Measurements from ENCODE around the gene RGR.

The RGR gene

DNA sequence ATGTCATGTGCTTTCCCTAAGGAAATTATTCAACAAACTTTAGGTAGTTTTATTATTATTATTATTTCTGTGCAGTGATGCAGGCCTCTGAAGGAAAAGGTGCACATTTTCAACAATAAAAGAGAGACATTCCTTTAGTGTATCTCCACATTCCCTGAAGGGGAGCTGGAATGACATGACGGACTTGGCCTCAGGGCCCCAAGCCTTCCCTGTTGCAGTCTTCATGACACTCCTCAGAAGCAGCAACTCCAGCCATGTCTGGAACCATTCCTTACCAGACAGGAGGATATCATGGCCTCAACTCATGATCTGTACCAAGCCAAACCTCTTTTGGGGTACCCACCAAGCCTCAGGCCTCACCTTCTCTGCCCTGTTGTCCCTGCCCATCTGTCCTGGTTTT, 48.3 kb downstream of the RGR start:
- Histone ChIP-seq H3F3A (ENCODE audit: insufficient read depth, low read length) (no peaks in the 10 kb centered on the region), H3K9me3 (ENCODE audit: low read length) (no peaks in the 10 kb centered on the region), H3K4me1 (ENCODE audit: insufficient read depth, low read length, severe bottlenecking) (no peaks in the 10 kb centered on the region), H3K36me3 (ENCODE audit: insufficient read depth, low read length) (no peaks in the 10 kb centered on the region), H3K4me3 (ENCODE audit: low read depth, low read length, poor library complexity, severe bottlenecking) (no peak overlapping the region), H3K27ac (ENCODE audit: low read depth, low read length, poor library complexity, severe bottlenecking) (no peak overlapping the region), H4K20me1 (ENCODE audit: insufficient read depth, low read length) (no peaks in the 10 kb centered on the region), H3K9me2 (ENCODE audit: low read depth, low read length) (no peaks in the 10 kb centered on the region), H3K4me2 (ENCODE audit: low read length) (no peak overlapping the region), H3K9ac (ENCODE audit: low read length) (no peak overlapping the region), H2AFZ (ENCODE audit: low read length) (no peak overlapping the region), H3K27me3 (ENCODE audit: insufficient read depth, low read length) (peaks cover 3% of the 10 kb centered on the region; the same call in 1 of the 2 replicates), H3K79me2 (ENCODE audit: insufficient read depth, low read length) (no peaks in the 10 kb centered on the region)
- no peak for TF ChIP-seq EZH2 (IDR thresholded peaks at IDR 0.05; ENCODE audit: borderline replicate concordance, low read length)

DNA sequence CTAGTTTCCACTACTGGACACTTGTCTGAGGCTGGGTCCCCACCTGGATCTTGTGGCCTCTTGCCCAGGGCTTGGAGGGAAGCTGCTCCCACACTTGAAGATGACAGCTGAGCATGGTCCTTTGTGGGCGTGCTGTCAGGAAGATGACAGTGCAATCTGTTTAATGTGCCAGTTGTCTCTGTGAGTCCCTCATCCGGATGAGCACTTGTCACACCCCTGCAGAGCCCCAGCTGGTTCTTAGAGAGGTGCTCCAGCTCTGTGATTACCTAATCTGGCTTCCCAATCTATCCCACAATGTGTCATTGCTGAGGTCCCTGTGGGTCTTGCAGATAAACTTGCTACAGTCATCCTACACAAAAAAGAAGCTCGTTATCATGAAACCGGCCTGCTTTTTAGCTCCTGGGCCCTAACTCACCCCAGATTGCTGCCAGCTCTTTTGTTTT, 48.7 kb downstream of the RGR start:
- Histone ChIP-seq H3K79me2 (ENCODE audit: insufficient read depth, low read length) (no peaks in the 10 kb centered on the region), H3K4me1 (ENCODE audit: insufficient read depth, low read length, severe bottlenecking) (no peaks in the 10 kb centered on the region), H3K27ac (ENCODE audit: low read depth, low read length, poor library complexity, severe bottlenecking) (no peak overlapping the region), H3K36me3 (ENCODE audit: insufficient read depth, low read length) (no peaks in the 10 kb centered on the region), H3F3A (ENCODE audit: insufficient read depth, low read length) (no peaks in the 10 kb centered on the region), H3K27me3 (ENCODE audit: insufficient read depth, low read length) (peaks cover 3% of the 10 kb centered on the region; the same call in 1 of the 2 replicates), H3K4me3 (ENCODE audit: low read depth, low read length, poor library complexity, severe bottlenecking) (no peak overlapping the region), H2AFZ (ENCODE audit: low read length) (no peak overlapping the region), H3K9ac (ENCODE audit: low read length) (no peak overlapping the region), H4K20me1 (ENCODE audit: insufficient read depth, low read length) (no peaks in the 10 kb centered on the region), H3K4me2 (ENCODE audit: low read length) (no peak overlapping the region), H3K9me2 (ENCODE audit: low read depth, low read length) (no peaks in the 10 kb centered on the region), H3K9me3 (ENCODE audit: low read length) (no peaks in the 10 kb centered on the region)
- TF ChIP-seq, protein P1, sequence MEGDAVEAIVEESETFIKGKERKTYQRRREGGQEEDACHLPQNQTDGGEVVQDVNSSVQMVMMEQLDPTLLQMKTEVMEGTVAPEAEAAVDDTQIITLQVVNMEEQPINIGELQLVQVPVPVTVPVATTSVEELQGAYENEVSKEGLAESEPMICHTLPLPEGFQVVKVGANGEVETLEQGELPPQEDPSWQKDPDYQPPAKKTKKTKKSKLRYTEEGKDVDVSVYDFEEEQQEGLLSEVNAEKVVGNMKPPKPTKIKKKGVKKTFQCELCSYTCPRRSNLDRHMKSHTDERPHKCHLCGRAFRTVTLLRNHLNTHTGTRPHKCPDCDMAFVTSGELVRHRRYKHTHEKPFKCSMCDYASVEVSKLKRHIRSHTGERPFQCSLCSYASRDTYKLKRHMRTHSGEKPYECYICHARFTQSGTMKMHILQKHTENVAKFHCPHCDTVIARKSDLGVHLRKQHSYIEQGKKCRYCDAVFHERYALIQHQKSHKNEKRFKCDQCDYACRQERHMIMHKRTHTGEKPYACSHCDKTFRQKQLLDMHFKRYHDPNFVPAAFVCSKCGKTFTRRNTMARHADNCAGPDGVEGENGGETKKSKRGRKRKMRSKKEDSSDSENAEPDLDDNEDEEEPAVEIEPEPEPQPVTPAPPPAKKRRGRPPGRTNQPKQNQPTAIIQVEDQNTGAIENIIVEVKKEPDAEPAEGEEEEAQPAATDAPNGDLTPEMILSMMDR (IDR thresholded peaks at IDR 0.05; ENCODE audit: low read length), result no peak
- TF ChIP-seq EZH2 (IDR thresholded peaks at IDR 0.05; ENCODE audit: borderline replicate concordance, low read length), result no peak

DNA sequence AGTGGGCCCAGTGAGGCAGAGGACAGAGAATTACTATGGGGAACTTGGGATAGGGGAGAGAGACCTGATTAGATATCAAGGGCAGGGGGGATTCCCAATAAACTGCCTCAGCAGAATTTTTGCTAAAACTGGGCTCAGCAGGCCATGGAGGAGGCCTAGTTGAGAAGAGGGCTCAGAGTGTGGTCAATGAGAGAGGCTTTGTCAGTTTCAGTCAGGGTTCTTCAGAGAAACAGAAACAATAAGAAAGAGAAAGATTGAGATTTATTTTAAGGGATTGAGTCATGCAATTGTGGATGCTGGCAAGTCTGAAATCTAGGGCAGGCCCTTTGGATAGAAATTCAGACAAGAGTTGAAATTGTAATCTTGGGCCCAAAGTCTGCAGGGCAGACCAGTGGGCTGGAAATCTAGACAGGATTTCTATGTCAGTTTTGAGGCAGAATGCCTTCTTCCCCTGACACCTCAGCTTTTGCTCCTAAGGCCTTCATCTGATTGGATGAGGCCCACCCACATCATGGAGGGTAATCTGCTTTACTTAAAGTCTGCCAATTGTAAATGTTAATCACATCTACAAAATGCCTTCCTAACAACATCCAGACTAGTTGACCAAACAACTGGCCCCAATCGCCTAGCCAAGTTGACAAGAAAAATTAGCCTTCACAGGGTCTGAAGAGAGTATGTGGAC, 50.1 kb downstream of the RGR start:
- no peak overlapping the region for H3K9ac ChIP-seq (ENCODE audit: low read length)
- no peak overlapping the region for H3K4me3 ChIP-seq (ENCODE audit: low read depth, low read length, poor library complexity, severe bottlenecking)
- no peak overlapping the region for H2AFZ ChIP-seq (ENCODE audit: low read length)
- no peaks in the 10 kb centered on the region for H3F3A ChIP-seq (ENCODE audit: insufficient read depth, low read length)
- no peaks in the 10 kb centered on the region for H3K36me3 ChIP-seq (ENCODE audit: insufficient read depth, low read length)
- no peaks in the 10 kb centered on the region for H3K9me3 ChIP-seq (ENCODE audit: low read length)
- no peaks in the 10 kb centered on the region for H3K4me1 ChIP-seq (ENCODE audit: insufficient read depth, low read length, severe bottlenecking)
- H3K4me2 ChIP-seq (ENCODE audit: low read length), result no peak overlapping the region
- no peak overlapping the region for H3K27ac ChIP-seq (ENCODE audit: low read depth, low read length, poor library complexity, severe bottlenecking)
- H3K9me2 ChIP-seq (ENCODE audit: low read depth, low read length), result no peaks in the 10 kb centered on the region
- TF ChIP-seq, protein P1 (IDR thresholded peaks at IDR 0.05; ENCODE audit: low read length), result no peak
- TF ChIP-seq EZH2 (IDR thresholded peaks at IDR 0.05; ENCODE audit: borderline replicate concordance, low read length), result no peak
- no peaks in the 10 kb centered on the region for H3K79me2 ChIP-seq (ENCODE audit: insufficient read depth, low read length)
- H3K27me3 ChIP-seq (ENCODE audit: insufficient read depth, low read length), result peaks cover 3% of the 10 kb centered on the region; the same call in 1 of the 2 replicates
- H4K20me1 ChIP-seq (ENCODE audit: insufficient read depth, low read length), result no peaks in the 10 kb centered on the region
